Measurements from ENCODE around the gene RNF157. TPM values are rescaled to one million over a fixed set of nuclear protein-coding genes. Genes with fewer than 3 reads are reported as not detected.

The RNF157 gene
- total RNA-seq, 1 donor from 2014 or later = 0.26 TPM

Other genes starting within 250 kb of the RNF157 start
- gene CDK3, start 239.6 kb downstream of the RNF157 start, total RNA-seq = 0.13 and 0.76 TPM in 2 replicates
- under 0.01 TPM in 1 of 2 replicates, not detected in the other for gene EVPL, start 213.2 kb downstream of the RNF157 start, total RNA-seq
- 22.6 and 28.7 TPM in 2 replicates for gene SRP68, start 168.0 kb downstream of the RNF157 start, total RNA-seq
- gene GALR2, start 165.7 kb downstream of the RNF157 start, total RNA-seq = under 0.01 TPM in 2 replicates
- not detected in 2 replicates for gene ZACN, start 161.3 kb downstream of the RNF157 start, total RNA-seq
- 58.8 and 89.9 TPM in 2 replicates for gene EXOC7, start 136.7 kb downstream of the RNF157 start, total RNA-seq
- not detected in 2 replicates for gene FOXJ1, start 99.2 kb downstream of the RNF157 start, total RNA-seq
- 6.8 and 7.8 TPM in 2 replicates for gene UBALD2, start 24.9 kb upstream of the RNF157 start, total RNA-seq
- gene QRICH2, start 67.8 kb upstream of the RNF157 start, total RNA-seq = 5.6 and 12.0 TPM in 2 replicates
- gene PRPSAP1, start 113.4 kb upstream of the RNF157 start, total RNA-seq = 71.8 and 129 TPM in 2 replicates
- 196 and 380 TPM in 2 replicates for gene SPHK1, start 144.1 kb upstream of the RNF157 start, total RNA-seq
- gene UBE2O, start 212.7 kb upstream of the RNF157 start, total RNA-seq = 12.7 and 17.3 TPM in 2 replicates
- not detected in 2 replicates for gene AANAT, start 227.1 kb upstream of the RNF157 start, total RNA-seq